ENCODE results near the gene BIRC5.

The BIRC5 gene

GRCh38 chr17:78268951-78269905, 55.2 kb downstream of the BIRC5 start:
- no peak overlapping the region for H2AK5ac ChIP-seq (ENCODE audit: low read length)
- H4K91ac ChIP-seq (ENCODE audit: low read depth, low read length): peak overlapping the region; percentile 81
- peak overlapping the region; percentile 37 for H2BK12ac ChIP-seq (ENCODE audit: low read length)
- DNase-seq: peak; percentile 19 to 46
- no peak overlapping the region for H3K4me3 ChIP-seq (ENCODE audit: low read depth, low read length)
- H3K27me3 ChIP-seq (ENCODE audit: insufficient read depth, low read length): no peaks in the 10 kb centered on the region
- H3K9me3 ChIP-seq (ENCODE audit: insufficient read depth, low read depth, low read length): no peaks in the 10 kb centered on the region
- H3K9ac ChIP-seq (ENCODE audit: low read length): peak overlapping the region; percentile 10
- peak overlapping the region; percentile 69 for H4K8ac ChIP-seq (ENCODE audit: low read depth, low read length)
- H3K4me1 ChIP-seq (ENCODE audit: control insufficient read depth in 1 of 2, insufficient read depth in 2 of 2, low read length in 2 of 2): peaks cover 38 to 42% of the 10 kb centered on the region in 2 experiments
- H3K18ac ChIP-seq (ENCODE audit: low read length): peak overlapping the region; percentile 50
- no peak overlapping the region for H3K27ac ChIP-seq (ENCODE audit: low read depth, low read length)
- peak overlapping the region; percentile 55 for H3K4me2 ChIP-seq (ENCODE audit: low read length)
- H3K4ac ChIP-seq (ENCODE audit: low read depth, low read length): peak overlapping the region; percentile 13
- H3K79me2 ChIP-seq (ENCODE audit: control insufficient read depth, insufficient read depth, low read length, poor library complexity): peaks cover 6% of the 10 kb centered on the region
- no peak overlapping the region for H3K23ac ChIP-seq (ENCODE audit: low read length)
- H4K12ac ChIP-seq (ENCODE audit: low read depth, low read length): peak overlapping the region; percentile 23
- H3K79me1 ChIP-seq (ENCODE audit: low read length): peaks cover 27% of the 10 kb centered on the region
- no CpG with 5 or more reads among the region's 34 CpGs for WGBS (ENCODE audit: extremely low coverage, insufficient coverage, insufficient read length)
- peak overlapping the region; percentile 43 for H2BK5ac ChIP-seq (ENCODE audit: low read depth, low read length, poor library complexity)
- peak overlapping the region; percentile 70 for H2BK120ac ChIP-seq (ENCODE audit: insufficient read depth, low read length, poor library complexity)
- H3K36me3 ChIP-seq (ENCODE audit: control insufficient read depth in 1 of 2, insufficient read depth in 2 of 2, low read length in 2 of 2): no peaks in the 10 kb centered on the region
- peak overlapping the region; percentile 28 for H2AFZ ChIP-seq (ENCODE audit: insufficient read depth, low read length, poor library complexity)
- H3K14ac ChIP-seq (ENCODE audit: low read length): peak overlapping the region; percentile 73

- Histone ChIP-seq H3K4me1 (ENCODE audit: control insufficient read depth in 1 of 2, insufficient read depth in 2 of 2, low read length in 2 of 2) (peaks cover 38 to 42% of the 10 kb centered on the region in 2 experiments), H4K91ac (ENCODE audit: low read depth, low read length) (peak overlapping the region; percentile 81), H3K27me3 (ENCODE audit: insufficient read depth, low read length) (no peaks in the 10 kb centered on the region), H3K4me2 (ENCODE audit: low read length) (no peak overlapping the region), H2BK5ac (ENCODE audit: low read depth, low read length, poor library complexity) (peak overlapping the region; percentile 37), H2BK12ac (ENCODE audit: low read length) (peak overlapping the region; percentile 67), H3K4me3 (ENCODE audit: low read depth, low read length) (no peak overlapping the region), H3K9me3 (ENCODE audit: insufficient read depth, low read depth, low read length) (no peaks in the 10 kb centered on the region), H2AK5ac (ENCODE audit: low read length) (peak overlapping the region; percentile 64), H3K18ac (ENCODE audit: low read length) (no peak overlapping the region), H3K79me1 (ENCODE audit: low read length) (peaks cover 27% of the 10 kb centered on the region), H4K8ac (ENCODE audit: low read depth, low read length) (no peak overlapping the region), H3K79me2 (ENCODE audit: control insufficient read depth, insufficient read depth, low read length, poor library complexity) (peaks cover 6% of the 10 kb centered on the region), H3K9ac (ENCODE audit: low read length) (no peak overlapping the region), H3K36me3 (ENCODE audit: control insufficient read depth in 1 of 2, insufficient read depth in 2 of 2, low read length in 2 of 2) (no peaks in the 10 kb centered on the region), H3K23ac (ENCODE audit: low read length) (no peak overlapping the region), H3K14ac (ENCODE audit: low read length) (peak overlapping the region; percentile 45), H3K27ac (ENCODE audit: low read depth, low read length) (no peak overlapping the region), H2AFZ (ENCODE audit: insufficient read depth, low read length, poor library complexity) (no peak overlapping the region), H3K4ac (ENCODE audit: low read depth, low read length) (no peak overlapping the region), H2BK120ac (ENCODE audit: insufficient read depth, low read length, poor library complexity) (peak overlapping the region; percentile 70), H4K12ac (ENCODE audit: low read depth, low read length) (no peak overlapping the region)
- DNase-seq: no peak
- no CpG with 5 or more reads among the region's 8 CpGs for WGBS (ENCODE audit: extremely low coverage, insufficient coverage, insufficient read length)
These were observed 55.9 kb downstream of the BIRC5 start for GRCh38 chr17:78269955-78270381.

GRCh38 chr17:78271419-78272170, 57.5 kb downstream of the BIRC5 start:
- no peak overlapping the region for H4K12ac ChIP-seq (ENCODE audit: low read depth, low read length)
- peaks cover 6% of the 10 kb centered on the region for H3K79me2 ChIP-seq (ENCODE audit: control insufficient read depth, insufficient read depth, low read length, poor library complexity)
- H3K9ac ChIP-seq (ENCODE audit: low read length): no peak overlapping the region
- H3K4me2 ChIP-seq (ENCODE audit: low read length): no peak overlapping the region
- DNase-seq: peak; percentile 51 to 60
- peak overlapping the region; percentile 62 for H3K14ac ChIP-seq (ENCODE audit: low read length)
- H3K9me3 ChIP-seq (ENCODE audit: insufficient read depth, low read depth, low read length): no peaks in the 10 kb centered on the region
- H3K27ac ChIP-seq (ENCODE audit: low read depth, low read length): no peak overlapping the region
- peak overlapping the region; percentile 17 for H3K18ac ChIP-seq (ENCODE audit: low read length)
- no peaks in the 10 kb centered on the region for H3K36me3 ChIP-seq (ENCODE audit: control insufficient read depth in 1 of 2, insufficient read depth in 2 of 2, low read length in 2 of 2)
- peak overlapping the region; percentile 29 for H4K8ac ChIP-seq (ENCODE audit: low read depth, low read length)
- WGBS (ENCODE audit: extremely low coverage, insufficient coverage, insufficient read length): no CpG with 5 or more reads among the region's 12 CpGs
- no peak overlapping the region for H3K4me3 ChIP-seq (ENCODE audit: low read depth, low read length)
- no peak overlapping the region for H2AFZ ChIP-seq (ENCODE audit: insufficient read depth, low read length, poor library complexity)
- peak overlapping the region; percentile 74 for H2BK12ac ChIP-seq (ENCODE audit: low read length)
- H3K79me1 ChIP-seq (ENCODE audit: low read length): peaks cover 25% of the 10 kb centered on the region
- peaks cover 38 to 42% of the 10 kb centered on the region in 2 experiments for H3K4me1 ChIP-seq (ENCODE audit: control insufficient read depth in 1 of 2, insufficient read depth in 2 of 2, low read length in 2 of 2)
- no peak overlapping the region for H2BK5ac ChIP-seq (ENCODE audit: low read depth, low read length, poor library complexity)
- peak overlapping the region; percentile 66 for H2AK5ac ChIP-seq (ENCODE audit: low read length)
- H3K4ac ChIP-seq (ENCODE audit: low read depth, low read length): no peak overlapping the region
- no peak overlapping the region for H3K23ac ChIP-seq (ENCODE audit: low read length)
- H4K91ac ChIP-seq (ENCODE audit: low read depth, low read length): peak overlapping the region; percentile 71
- H3K27me3 ChIP-seq (ENCODE audit: insufficient read depth, low read length): no peaks in the 10 kb centered on the region
- peak overlapping the region; percentile 66 for H2BK120ac ChIP-seq (ENCODE audit: insufficient read depth, low read length, poor library complexity)

- no peak overlapping the region for H3K18ac ChIP-seq (ENCODE audit: low read length)
- H3K79me2 ChIP-seq (ENCODE audit: control insufficient read depth, insufficient read depth, low read length, poor library complexity): peaks cover 6% of the 10 kb centered on the region
- no peak overlapping the region for H3K4me3 ChIP-seq (ENCODE audit: low read depth, low read length)
- H3K9ac ChIP-seq (ENCODE audit: low read length): no peak overlapping the region
- H3K14ac ChIP-seq (ENCODE audit: low read length): no peak overlapping the region
- H2BK12ac ChIP-seq (ENCODE audit: low read length): no peak overlapping the region
- H3K79me1 ChIP-seq (ENCODE audit: low read length): peaks cover 25% of the 10 kb centered on the region
- no peak overlapping the region for H2AK5ac ChIP-seq (ENCODE audit: low read length)
- H2BK120ac ChIP-seq (ENCODE audit: insufficient read depth, low read length, poor library complexity): no peak overlapping the region
- H2AFZ ChIP-seq (ENCODE audit: insufficient read depth, low read length, poor library complexity): no peak overlapping the region
- H3K36me3 ChIP-seq (ENCODE audit: control insufficient read depth in 1 of 2, insufficient read depth in 2 of 2, low read length in 2 of 2): no peaks in the 10 kb centered on the region
- peak overlapping the region; percentile 38 for H3K27ac ChIP-seq (ENCODE audit: low read depth, low read length)
- no peaks in the 10 kb centered on the region for H3K27me3 ChIP-seq (ENCODE audit: insufficient read depth, low read length)
- no peak overlapping the region for H4K91ac ChIP-seq (ENCODE audit: low read depth, low read length)
- H3K4me2 ChIP-seq (ENCODE audit: low read length): no peak overlapping the region
- H2BK5ac ChIP-seq (ENCODE audit: low read depth, low read length, poor library complexity): no peak overlapping the region
- WGBS (ENCODE audit: extremely low coverage, insufficient coverage, insufficient read length): no CpG with 5 or more reads among the region's 17 CpGs
- H3K9me3 ChIP-seq (ENCODE audit: insufficient read depth, low read depth, low read length): no peaks in the 10 kb centered on the region
- no peak overlapping the region for H3K23ac ChIP-seq (ENCODE audit: low read length)
- H4K8ac ChIP-seq (ENCODE audit: low read depth, low read length): no peak overlapping the region
- H3K4ac ChIP-seq (ENCODE audit: low read depth, low read length): no peak overlapping the region
- peaks cover 38 to 42% of the 10 kb centered on the region in 2 experiments for H3K4me1 ChIP-seq (ENCODE audit: control insufficient read depth in 1 of 2, insufficient read depth in 2 of 2, low read length in 2 of 2)
- peak; percentile 99 to 100 for DNase-seq
- no peak overlapping the region for H4K12ac ChIP-seq (ENCODE audit: low read depth, low read length)
These were observed 58.3 kb downstream of the BIRC5 start for GRCh38 chr17:78272181-78272913.

Measured in trophoblast cell (in vitro differentiated cells and primary cell).